Measurements from ENCODE around the gene DDX19B.
A peak's percentile ranks its signal among the peaks of the same experiment; 100 is the strongest.
"Not testable (repeated sequence)": the region's sequence is repeated elsewhere in the genome, so short reads cannot be mapped to it uniquely, and the experiment has no call there.

DDX19B gene

GRCh38 chr16:70289229-70290094, 9.5 kb upstream of the DDX19B start, which contains the start of gene AARS1:
AARS1 (minus strand) TSS chr16:70289506; CDS start chr16:70282763, 6,743 bp downstream.
- peak; percentile 98 for DNase-seq

GRCh38 chr16:70290949-70291519, 8.0 kb upstream of the DDX19B start:
- DNase-seq, result no peak

GRCh38 chr16:70292148-70292547, 6.8 kb upstream of the DDX19B start:
- DNase-seq, result not testable (repeated sequence)

DNA sequence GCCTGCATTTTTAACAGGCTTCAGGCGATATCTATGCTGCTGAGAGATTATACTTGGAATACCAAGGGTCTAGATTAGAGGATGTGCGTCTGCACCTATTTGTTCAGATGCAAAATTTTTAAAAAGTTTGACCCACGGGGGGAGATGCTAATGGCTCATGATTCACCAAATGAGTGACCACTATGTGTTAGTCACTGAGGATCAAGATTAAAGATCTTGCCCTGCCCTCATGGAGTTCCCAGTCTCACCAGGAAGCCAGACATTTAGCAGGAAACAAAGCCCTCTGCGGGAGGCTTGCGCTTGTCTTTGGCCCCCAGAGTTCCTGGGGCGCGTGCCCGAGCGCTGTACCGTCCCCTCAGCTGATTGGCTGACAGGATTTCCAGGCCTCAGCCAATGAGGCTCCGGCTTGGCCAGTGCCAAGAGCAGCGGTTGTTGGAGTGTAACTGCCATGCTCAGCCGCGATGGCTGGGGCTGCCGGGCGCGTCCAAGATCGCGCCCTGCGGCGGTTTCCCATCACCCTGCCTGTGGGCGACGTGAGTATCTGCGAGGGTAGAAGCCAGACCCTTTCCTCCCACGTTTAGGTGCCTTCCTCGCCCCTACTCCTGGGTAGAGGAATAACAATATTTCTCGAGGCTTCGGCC, 4.5 kb upstream of the DDX19B start:
- DNase-seq, result no peak

GRCh38 chr16:70295634-70296033, 3.4 kb upstream of the DDX19B start:
- no peak for DNase-seq

- no peak for DNase-seq
Observed at GRCh38 chr16:70301121-70301520, 2.1 kb downstream of the DDX19B start.

GRCh38 chr16:70302745-70303144, 3.8 kb downstream of the DDX19B start:
- no peak for DNase-seq

GRCh38 chr16:70304892-70305448, 6.0 kb downstream of the DDX19B start:
- DNase-seq, result no peak

DNA sequence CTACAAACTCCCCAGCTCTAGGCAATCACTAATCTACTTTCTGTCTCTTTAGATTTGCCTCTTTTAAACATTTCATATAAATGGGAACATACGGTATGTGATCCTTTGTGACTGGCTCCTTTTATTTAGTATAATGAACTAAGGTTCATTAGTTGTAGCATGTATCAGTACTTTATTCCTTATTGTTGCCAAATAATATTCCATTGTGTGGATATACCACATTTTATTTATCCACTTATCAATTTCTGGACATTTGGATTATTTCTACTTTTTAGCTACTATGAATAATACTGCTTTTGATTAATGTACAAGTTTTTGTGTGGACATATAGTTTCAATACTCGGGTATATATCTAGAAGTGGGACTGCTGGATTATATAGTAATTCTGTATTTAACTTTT, 7.9 kb downstream of the DDX19B start:
- no peak for DNase-seq

GRCh38 chr16:70307726-70308125, 8.7 kb downstream of the DDX19B start:
- not testable (repeated sequence) for DNase-seq

DNA sequence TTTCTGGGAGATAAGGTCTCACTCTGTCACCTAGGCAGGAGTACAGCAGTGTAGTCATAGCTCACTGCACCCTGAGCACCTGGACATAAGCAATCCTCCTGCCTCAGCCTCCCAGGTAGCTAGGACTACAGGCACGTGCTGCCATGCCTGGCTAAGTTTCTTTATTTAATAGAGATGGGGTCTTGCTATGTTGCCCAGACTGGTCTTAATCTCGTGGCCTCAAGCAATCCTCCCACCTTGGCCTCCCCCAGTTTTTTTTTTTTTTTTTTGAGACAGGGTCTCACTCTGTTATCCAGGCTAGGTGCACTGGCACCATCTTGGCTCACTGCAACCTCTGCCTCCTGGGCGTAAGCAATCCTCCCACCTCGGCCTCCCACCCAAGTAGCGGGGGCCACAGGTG, 21.1 kb downstream of the DDX19B start:
- DNase-seq, result no peak

- no peak for DNase-seq
Observed at GRCh38 chr16:70324998-70325747, 26.2 kb downstream of the DDX19B start.

DNA sequence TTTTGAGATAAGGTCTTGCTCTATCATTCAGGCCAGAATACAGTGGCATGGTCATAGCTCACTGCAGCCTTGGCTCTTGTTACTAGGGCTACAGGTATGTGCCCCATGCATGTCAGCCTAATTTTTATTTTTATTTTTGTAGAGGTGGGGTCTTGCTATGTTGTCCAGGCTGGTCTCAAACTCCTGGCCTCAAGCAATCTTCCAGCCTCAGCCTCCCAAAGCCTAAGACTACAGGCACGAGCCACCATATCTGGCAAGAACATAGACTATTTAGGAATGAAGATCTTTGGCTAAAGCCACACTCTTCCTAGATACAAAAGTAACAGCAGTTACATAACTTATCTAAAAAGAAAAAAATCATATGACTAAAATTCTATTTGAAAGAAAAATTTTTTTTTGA, 32.1 kb downstream of the DDX19B start:
- no peak for DNase-seq

GRCh38 chr16:70331588-70332358, 32.8 kb downstream of the DDX19B start:
- peak in 1 of 2 experiments; percentile 0 for DNase-seq

- DNase-seq, result not testable (repeated sequence)
Observed at GRCh38 chr16:70332728-70333127, 33.7 kb downstream of the DDX19B start.

GRCh38 chr16:70337814-70338213, 38.8 kb downstream of the DDX19B start:
- no peak for DNase-seq

DNA sequence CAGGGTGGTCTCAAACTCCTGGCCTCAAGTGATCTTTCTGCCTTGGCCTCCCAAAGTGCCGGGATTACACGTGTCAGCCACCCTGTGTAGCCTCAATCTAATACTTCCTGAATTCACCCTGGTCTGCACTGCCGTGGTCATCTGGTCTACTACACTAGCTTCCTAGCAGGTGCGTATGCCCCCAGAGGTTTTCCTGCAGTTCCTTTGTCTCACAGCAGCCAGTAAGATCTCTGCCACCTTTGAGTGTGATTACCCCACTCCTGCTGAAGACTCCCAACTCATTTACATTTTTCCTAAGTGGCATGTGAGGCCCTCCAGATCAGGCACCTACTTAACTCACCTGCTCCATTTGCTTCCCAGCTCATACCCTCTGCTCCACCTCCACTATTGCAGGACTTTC, 42.6 kb downstream of the DDX19B start:
- no peak for DNase-seq

DNA sequence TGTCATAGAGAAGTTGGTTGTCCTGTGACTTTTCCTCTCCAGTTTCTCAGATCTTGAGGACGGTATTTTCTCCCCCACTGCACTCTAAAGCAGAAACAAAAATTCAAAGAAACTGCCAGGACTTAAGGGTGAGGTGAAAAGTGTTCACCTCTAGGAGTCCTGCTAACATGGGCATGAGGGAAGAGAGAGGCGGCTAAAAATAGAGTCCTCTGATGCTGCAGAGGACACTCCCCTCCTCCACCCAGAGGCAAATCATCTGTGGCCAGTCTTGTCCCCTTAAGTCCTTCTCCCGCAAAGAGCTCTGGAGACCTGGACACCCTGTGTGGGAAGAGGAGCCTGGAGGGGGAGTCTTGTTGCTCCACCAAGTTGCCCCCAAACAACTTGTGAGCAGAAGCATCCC, 43.0 kb downstream of the DDX19B start:
- no peak for DNase-seq

DNA sequence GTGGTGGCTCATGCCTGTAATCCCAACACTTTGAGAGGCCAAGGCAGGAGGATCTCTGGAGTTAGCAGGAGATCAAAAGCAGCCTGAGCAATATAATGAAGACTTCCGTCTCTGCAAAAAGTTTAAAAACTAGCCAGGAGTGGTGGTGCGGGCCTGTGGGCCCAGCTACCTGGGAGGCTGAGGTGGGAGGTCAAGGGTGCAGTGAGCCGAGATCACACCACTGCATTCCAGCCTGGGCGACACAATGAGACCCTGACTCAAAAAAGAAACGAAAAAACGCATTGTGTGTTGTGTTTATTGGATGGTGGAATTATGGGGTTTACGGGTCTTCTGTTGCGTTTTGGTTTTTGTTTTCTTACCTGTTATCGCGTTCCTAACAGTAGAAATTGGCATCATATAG, 46.9 kb downstream of the DDX19B start:
- no peak for DNase-seq

DNA sequence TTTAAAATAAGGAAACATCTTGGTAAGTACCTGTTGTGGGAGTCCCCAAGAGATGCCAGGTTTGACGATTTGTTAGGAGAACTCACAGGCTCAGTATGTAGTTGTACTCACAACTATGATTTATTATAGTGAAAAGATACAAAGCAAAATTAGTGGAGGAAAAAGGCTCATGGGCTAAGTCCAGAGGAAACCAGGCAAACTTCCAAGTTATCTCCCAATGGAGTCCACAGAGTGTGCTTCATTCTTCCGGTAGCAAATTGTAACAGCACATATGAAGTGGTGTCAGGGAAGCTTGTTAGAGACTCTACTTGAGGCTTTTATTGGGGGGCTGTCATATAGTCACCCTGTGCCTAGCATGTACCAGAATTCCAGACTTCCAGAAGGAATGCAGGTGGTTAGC, 50.0 kb downstream of the DDX19B start:
- DNase-seq, result no peak

DNA sequence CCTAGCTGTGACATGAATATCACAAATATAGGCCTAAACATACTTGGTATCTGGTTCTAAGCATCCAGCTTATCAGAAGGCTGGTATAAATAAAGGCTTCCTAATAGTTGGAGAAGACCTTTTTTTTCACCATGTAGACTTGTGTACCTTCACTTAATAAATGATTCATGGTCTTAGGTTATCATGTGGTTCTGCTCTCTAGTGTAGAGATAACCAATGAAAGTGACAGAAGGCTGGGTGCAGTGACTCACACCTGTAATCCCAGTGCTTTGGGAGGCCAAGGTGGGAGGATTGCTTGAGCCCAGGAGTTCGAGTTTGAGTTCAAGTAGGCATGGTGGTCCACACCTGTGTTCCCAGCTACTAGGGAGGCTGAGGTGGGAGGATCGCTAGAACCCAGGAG, 50.8 kb downstream of the DDX19B start:
- DNase-seq, result no peak

- no peak for DNase-seq
Observed at GRCh38 chr16:70359552-70359951, 60.6 kb downstream of the DDX19B start.

Measured in NCI-H2081 (cell line).